PC-9 (cell line): ENCODE measurements around the gene PRSS57. TPM values are rescaled to one million over a fixed set of nuclear protein-coding genes. Genes with fewer than 3 reads are reported as not detected.

ENCODE experiments used
- BruUV-seq: library from RNA; stranded (reverse); fragments of 400-500 nt; replicated peaks from 2 replicates; lab custom pipeline; 2021; lab: Mats Ljungman, UMichigan
- CTCF ChIA-PET: fragments of 300-600 bp; sonication (Branson Sonifier 250); formaldehyde crosslinking; loops from one replicate; lab custom pipeline; 2022; ENCODE audit warnings: antibody characterized with exemption; lab: Charles Lee
- POLR2A ChIA-PET: fragments of 300-600 bp; sonication (Branson Sonifier 250); formaldehyde crosslinking; loops from one replicate; lab custom pipeline; 2022; ENCODE audit warnings: antibody characterized with exemption; ENCODE audit not compliant: unreplicated experiment; lab: Charles Lee
- DNase-seq, 2 experiments: peaks; one replicate each; pipeline versions ENCODE4 v3.0.0 to v3.0.0-alpha.2; 2015 to 2022; ENCODE audit warnings: mixed read lengths in 1 of 2
- H2AFZ ChIP-seq: fragments of 200-600 bp; sonication (generic); 2 replicates; pipeline ENCODE4 v1.8.1; 2017; ENCODE audit warnings: antibody characterized with exemption
- H3F3A ChIP-seq: fragments of 200-600 bp; sonication (generic); 2 replicates; pipeline ENCODE4 v1.8.1; 2017; ENCODE audit warnings: antibody characterized with exemption, mild to moderate bottlenecking, low read depth; ENCODE audit not compliant: insufficient read depth
- H3K27ac ChIP-seq: fragments of 200-600 bp; sonication (generic); 2 replicates; pipeline ENCODE4 v1.6.1; 2016; ENCODE audit warnings: mixed run types
- H3K27me3 ChIP-seq: fragments of 200-600 bp; sonication (generic); 2 replicates; pipeline ENCODE4 v1.6.1; 2016; ENCODE audit warnings: low read depth, mixed run types; ENCODE audit not compliant: insufficient read depth
- H3K36me3 ChIP-seq: fragments of 200-600 bp; sonication (generic); 2 replicates; pipeline ENCODE4 v1.6.1; 2016; ENCODE audit warnings: low read depth, mixed run types
- H3K4me1 ChIP-seq: fragments of 200-600 bp; sonication (generic); replicated peaks from 2 replicates; pipeline ENCODE4 v1.6.1; 2016; ENCODE audit warnings: mixed run types; ENCODE audit not compliant: insufficient read depth
- H3K4me2 ChIP-seq: fragments of 200-600 bp; sonication (generic); 2 replicates; pipeline ENCODE4 v1.6.1; 2017; ENCODE audit warnings: mixed run types
- H3K4me3 ChIP-seq: fragments of 200-600 bp; sonication (generic); 2 replicates; pipeline ENCODE4 v1.6.1; 2016; ENCODE audit warnings: mixed run types
- H3K79me2 ChIP-seq: fragments of 200-600 bp; sonication (generic); 2 replicates; pipeline ENCODE4 v1.6.1; 2017; ENCODE audit warnings: low read depth, mixed run types
- H3K9me2 ChIP-seq: fragments of 200-600 bp; sonication (generic); 2 replicates; pipeline ENCODE4 v1.8.1; 2017; ENCODE audit warnings: mild to moderate bottlenecking; ENCODE audit not compliant: insufficient read depth
- H3K9me3 ChIP-seq: fragments of 200-600 bp; sonication (generic); 2 replicates; pipeline ENCODE4 v1.8.1; 2016; ENCODE audit warnings: low read depth; ENCODE audit not compliant: insufficient read depth
- H4K20me1 ChIP-seq: fragments of 200-600 bp; sonication (generic); 2 replicates; pipeline ENCODE4 v1.8.1; 2017; ENCODE audit not compliant: insufficient read depth
- CTCF ChIP-seq: fragments of 200-600 bp; sonication (generic); conservative IDR thresholded peaks from 2 replicates; pipeline ENCODE4 v1.6.1; 2017; ENCODE audit warnings: mixed run types, antibody characterized with exemption, mild to moderate bottlenecking, moderate library complexity
- EZH2 ChIP-seq: fragments of 200-600 bp; sonication (generic); IDR thresholded peaks from 2 replicates; pipeline ENCODE4 v1.8.0; 2017; ENCODE audit warnings: antibody characterized with exemption, low read depth
- intact Hi-C: fragments of 100-400 bp; cut with micrococcal nuclease; formaldehyde crosslinking; loops from one replicate; pipeline ENCODE4 v1.10.0; 2022; ENCODE audit not compliant: unreplicated experiment
- total RNA-seq: library from RNA; stranded (reverse); gene quantifications from 2 replicates; pipeline ENCODE4 v1.2.3, GENCODE V29; 2021

The PRSS57 gene
- total RNA-seq, 1 experiment from 2014 or later = not detected

- POLR2A ChIA-PET = interaction anchor here (0.5 to 1.5 kb wide), 8 partner anchors 85 to 592 kb away, joined by 3 to 12 read pairs (median 6); no protein-coding TSS in a partner anchor
- peak overlapping the region; percentile 25; the same call in 1 of the 2 replicates for H3K27ac ChIP-seq
- BruUV-seq = TSS peak; percentile 49
- peaks cover 19% of the 10 kb centered on the region for H3K79me2 ChIP-seq
- CTCF ChIA-PET = interaction anchor here (0.9 to 1.0 kb wide), 2 partner anchors 56 to 74 kb away, joined by 3 read pairs; no protein-coding TSS in a partner anchor
- no peak overlapping the region for H2AFZ ChIP-seq
- no peaks in the 10 kb centered on the region for H3K9me2 ChIP-seq
- no peak for TF ChIP-seq CTCF
- H3K4me3 ChIP-seq = peak overlapping the region; percentile 17; the same call in 1 of the 2 replicates
- H3F3A ChIP-seq = peaks cover 33% of the 10 kb centered on the region
- peaks cover 30% of the 10 kb centered on the region for H3K4me1 ChIP-seq
- H3K27me3 ChIP-seq = no peaks in the 10 kb centered on the region
- DNase-seq = peak; percentile 54 to 85
- H3K9me3 ChIP-seq = no peaks in the 10 kb centered on the region
- intact Hi-C loops = loop anchor here (1.0 kb wide), 2 partner anchors 15 to 74 kb away; partner anchors contain the start of gene RNF126
- H4K20me1 ChIP-seq = no peaks in the 10 kb centered on the region
- H3K4me2 ChIP-seq = peak overlapping the region; percentile 95
- no peaks in the 10 kb centered on the region for H3K36me3 ChIP-seq
These were observed 17.4 kb downstream of the PRSS57 start for GRCh38 chr19:677601-678436.

GRCh38 chr19:677201-677600 is 18.1 kb downstream of the PRSS57 start:
- no peaks in the 10 kb centered on the region for H3K36me3 ChIP-seq
- ChIA-PET POLR2A (interaction anchor here (0.5 to 1.5 kb wide), 11 partner anchors 14 to 592 kb away, joined by 3 to 12 read pairs (median 5); no protein-coding TSS in a partner anchor), CTCF (interaction anchor here (0.9 to 1.0 kb wide), 2 partner anchors 57 to 75 kb away, joined by 3 read pairs; no protein-coding TSS in a partner anchor)
- H3K27ac ChIP-seq = peak overlapping the region; percentile 43; the same call in 1 of the 2 replicates
- H4K20me1 ChIP-seq = no peaks in the 10 kb centered on the region
- no peaks in the 10 kb centered on the region for H3K27me3 ChIP-seq
- peaks cover 19% of the 10 kb centered on the region for H3K79me2 ChIP-seq
- intact Hi-C loops = loop anchor here (1.0 kb wide), 2 partner anchors 14 to 75 kb away; partner anchors contain the start of gene RNF126
- H3K4me2 ChIP-seq = peak overlapping the region; percentile 95
- H3K4me1 ChIP-seq = peaks cover 30% of the 10 kb centered on the region
- no peaks in the 10 kb centered on the region for H3K9me3 ChIP-seq
- H3F3A ChIP-seq = peaks cover 33% of the 10 kb centered on the region
- TF ChIP-seq CTCF (no peak), EZH2 (no peak)
- H2AFZ ChIP-seq = no peak overlapping the region
- no TSS peak for BruUV-seq
- no peaks in the 10 kb centered on the region for H3K9me2 ChIP-seq
- DNase-seq = peak; percentile 70 to 92
- H3K4me3 ChIP-seq = peak overlapping the region; percentile 72

GRCh38 chr19:676339-677105 is 18.7 kb downstream of the PRSS57 start, which contains the start of gene FSTL3:
Gene FSTL3 (plus strand): TSS chr19:676392. CDS start chr19:676424, 32 bp downstream.
- Histone ChIP-seq H3K4me3 (peak within 1 kb of the TSS; percentile 72), H4K20me1 (no peaks in the 10 kb centered on the region), H3K27ac (peak within 1 kb of the TSS; percentile 43; the same call in 1 of the 2 replicates), H3K9me3 (no peaks in the 10 kb centered on the region), H3K79me2 (peaks cover 19% of the 10 kb centered on the region), H3F3A (peaks cover 31% of the 10 kb centered on the region), H3K9me2 (no peaks in the 10 kb centered on the region), H3K4me1 (peaks cover 30% of the 10 kb centered on the region), H3K36me3 (no peaks in the 10 kb centered on the region), H2AFZ (no peak within 1 kb of the TSS), H3K4me2 (peak within 1 kb of the TSS; percentile 95), H3K27me3 (no peaks in the 10 kb centered on the region)
- ChIA-PET POLR2A (interaction anchor here (0.6 to 1.5 kb wide), 6 partner anchors 13 to 592 kb away, joined by 4 to 20 read pairs (median 6); no protein-coding TSS in a partner anchor), CTCF (no interaction called here)
- no peak for TF ChIP-seq CTCF
- intact Hi-C loops = loop anchor here (1.0 kb wide), 2 partner anchors 13 to 76 kb away; partner anchors contain the start of gene RNF126
- DNase-seq = peak in 1 of 2 experiments; percentile 41
- no TSS peak for BruUV-seq
